PC-3 (cell line): Measurements from ENCODE around the gene TAMM41. TPM values are rescaled to one million over a fixed set of nuclear protein-coding genes. Genes with fewer than 3 reads are reported as not detected.
A peak's percentile ranks its signal among the peaks of the same experiment; 100 is the strongest.

Experiments used
- ATAC-seq: fragments of 200-7000 bp; cut with Tn5 transposase; 2 replicates; pipeline ENCODE4 v1.9.1; 2020; ENCODE audit warnings: mild to moderate bottlenecking, moderate library complexity
- BruUV-seq: library from RNA; stranded (reverse); fragments of 400-500 nt; replicated peaks from 2 replicates; lab custom pipeline; 2021; lab: Mats Ljungman, UMichigan
- CTCF ChIA-PET: fragments of 300-600 bp; sonication (Branson Sonifier 250); formaldehyde crosslinking; loops from one replicate; lab custom pipeline; 2022; ENCODE audit warnings: antibody characterized with exemption; lab: Charles Lee
- POLR2A ChIA-PET: fragments of 300-600 bp; sonication (Branson Sonifier 250); formaldehyde crosslinking; loops from one replicate; lab custom pipeline; 2022; ENCODE audit warnings: antibody characterized with exemption; ENCODE audit not compliant: unreplicated experiment; lab: Charles Lee
- DNase-seq: peaks from one replicate; pipeline ENCODE4 v3.0.0-alpha.2; 2015
- H2AFZ ChIP-seq: fragments of 300-600 bp; sonication (generic); 2 replicates; pipeline ENCODE4 v1.6.0; 2016; ENCODE audit warnings: antibody characterized with exemption, low read length
- H3F3A ChIP-seq: fragments of 300-600 bp; sonication (generic); one replicate; pipeline ENCODE4 v1.6.0; 2017; ENCODE audit warnings: antibody characterized with exemption, low read length, control low read depth, mild to moderate bottlenecking; ENCODE audit not compliant: unreplicated experiment
- H3K27ac ChIP-seq: fragments of 300-600 bp; sonication (generic); 2 replicates; pipeline ENCODE4 v1.5.1; 2016; ENCODE audit warnings: mild to moderate bottlenecking, low read length
- H3K27me3 ChIP-seq: fragments of 300-600 bp; sonication (generic); 2 replicates; pipeline ENCODE4 v1.6.1; 2016; ENCODE audit warnings: low read length, mixed read lengths
- H3K36me3 ChIP-seq: fragments of 300-600 bp; sonication (generic); 2 replicates; pipeline ENCODE4 v1.6.1; 2016; ENCODE audit warnings: low read depth, mixed run types, low read length, mixed read lengths
- H3K4me1 ChIP-seq: fragments of 300-600 bp; sonication (generic); 2 replicates; pipeline ENCODE4 v1.5.1; 2016; ENCODE audit warnings: low read length; ENCODE audit not compliant: insufficient read depth
- H3K4me2 ChIP-seq: fragments of 300-600 bp; sonication (generic); 2 replicates; pipeline ENCODE4 v1.6.0; 2016; ENCODE audit warnings: low read length
- H3K4me3 ChIP-seq: fragments of 300-600 bp; sonication (generic); 2 replicates; pipeline ENCODE4 v1.5.1; 2016; ENCODE audit warnings: mild to moderate bottlenecking, low read length, mixed read lengths
- H3K79me2 ChIP-seq: fragments of 300-600 bp; sonication (generic); 2 replicates; pipeline ENCODE4 v1.6.1; 2017; ENCODE audit warnings: low read length, mixed read lengths
- H3K9ac ChIP-seq: fragments of 300-600 bp; sonication (generic); 2 replicates; pipeline ENCODE4 v1.6.0; 2016; ENCODE audit warnings: mild to moderate bottlenecking, low read length
- H3K9me2 ChIP-seq: fragments of 300-600 bp; sonication (generic); replicated peaks from 2 replicates; pipeline ENCODE4 v1.6.1; 2016; ENCODE audit warnings: mixed run types, low read length, mixed read lengths
- H3K9me3 ChIP-seq: fragments of 300-600 bp; sonication (generic); 2 replicates; pipeline ENCODE4 v1.6.1; 2016; ENCODE audit warnings: low read length, mixed read lengths
- H4K20me1 ChIP-seq: fragments of 300-600 bp; sonication (generic); 2 replicates; pipeline ENCODE4 v1.6.1; 2016; ENCODE audit warnings: low read length, mixed read lengths
- EZH2 ChIP-seq: fragments of 300-600 bp; sonication (generic); IDR thresholded peaks from one replicate; pipeline ENCODE4 v1.6.1; 2017; ENCODE audit warnings: antibody characterized with exemption, mild to moderate bottlenecking, low read length; ENCODE audit not compliant: unreplicated experiment
- EZH2phosphoT487 ChIP-seq: fragments of 300-600 bp; sonication (generic); IDR thresholded peaks from 2 replicates; pipeline ENCODE4 v1.6.1; 2018; ENCODE audit warnings: mild to moderate bottlenecking, antibody characterized with exemption, low read length, borderline replicate concordance
- intact Hi-C: fragments of 100-400 bp; cut with micrococcal nuclease; formaldehyde crosslinking; loops from 2 replicates; pipeline ENCODE4 v1.9.0; 2023
- total RNA-seq: library from RNA; depleted of rRNA; stranded (reverse); fragments of >200 nt; gene quantifications from 2 replicates; pipeline ENCODE4 v1.2.3, GENCODE V29; 2014
- TF ChIP-seq, protein P1 (sequence below): fragments of 300-600 bp; sonication (generic); conservative IDR thresholded peaks from 2 replicates; pipeline ENCODE4 v1.5.1; 2017; ENCODE audit warnings: antibody characterized with exemption, low read depth, mild to moderate bottlenecking, low read length

Gene TAMM41
- total RNA-seq, 1 experiment from 2014 or later: 10.5 TPM

GRCh38 chr3:11768604-11769003 lies 78.1 kb downstream of the TAMM41 start:
- Histone ChIP-seq H3K36me3 (no peaks in the 10 kb centered on the region), H3K79me2 (no peaks in the 10 kb centered on the region), H3K9ac (no peak overlapping the region), H3K4me3 (no peak overlapping the region), H3K27ac (no peak overlapping the region), H4K20me1 (no peaks in the 10 kb centered on the region), H3K9me3 (no peaks in the 10 kb centered on the region), H3F3A (peaks cover 5% of the 10 kb centered on the region), H3K4me2 (no peak overlapping the region), H3K27me3 (no peaks in the 10 kb centered on the region), H3K4me1 (peaks cover 45% of the 10 kb centered on the region), H3K9me2 (no peaks in the 10 kb centered on the region), H2AFZ (no peak overlapping the region)
- no peak for ATAC-seq
- ChIA-PET POLR2A (no interaction called here), CTCF (interaction anchor here (0.7 kb wide), 1 partner anchor 274 kb away, joined by 3 read pairs; no protein-coding TSS in a partner anchor)
- intact Hi-C loops: no loop called here
- no TSS peak for BruUV-seq
- TF ChIP-seq, protein P1, sequence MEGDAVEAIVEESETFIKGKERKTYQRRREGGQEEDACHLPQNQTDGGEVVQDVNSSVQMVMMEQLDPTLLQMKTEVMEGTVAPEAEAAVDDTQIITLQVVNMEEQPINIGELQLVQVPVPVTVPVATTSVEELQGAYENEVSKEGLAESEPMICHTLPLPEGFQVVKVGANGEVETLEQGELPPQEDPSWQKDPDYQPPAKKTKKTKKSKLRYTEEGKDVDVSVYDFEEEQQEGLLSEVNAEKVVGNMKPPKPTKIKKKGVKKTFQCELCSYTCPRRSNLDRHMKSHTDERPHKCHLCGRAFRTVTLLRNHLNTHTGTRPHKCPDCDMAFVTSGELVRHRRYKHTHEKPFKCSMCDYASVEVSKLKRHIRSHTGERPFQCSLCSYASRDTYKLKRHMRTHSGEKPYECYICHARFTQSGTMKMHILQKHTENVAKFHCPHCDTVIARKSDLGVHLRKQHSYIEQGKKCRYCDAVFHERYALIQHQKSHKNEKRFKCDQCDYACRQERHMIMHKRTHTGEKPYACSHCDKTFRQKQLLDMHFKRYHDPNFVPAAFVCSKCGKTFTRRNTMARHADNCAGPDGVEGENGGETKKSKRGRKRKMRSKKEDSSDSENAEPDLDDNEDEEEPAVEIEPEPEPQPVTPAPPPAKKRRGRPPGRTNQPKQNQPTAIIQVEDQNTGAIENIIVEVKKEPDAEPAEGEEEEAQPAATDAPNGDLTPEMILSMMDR: no peak
- TF ChIP-seq EZH2: no peak
- no peak for DNase-seq

GRCh38 chr3:11764931-11765363 lies 81.7 kb downstream of the TAMM41 start:
- Histone ChIP-seq H3K79me2 (no peaks in the 10 kb centered on the region), H3K27ac (peak overlapping the region; percentile 63), H3K4me3 (peak overlapping the region; percentile 25; the same call in 1 of the 2 replicates), H3K4me1 (peaks cover 20% of the 10 kb centered on the region), H4K20me1 (no peaks in the 10 kb centered on the region), H3K4me2 (peak overlapping the region; percentile 56), H3F3A (no peaks in the 10 kb centered on the region), H3K9me3 (no peaks in the 10 kb centered on the region), H3K36me3 (no peaks in the 10 kb centered on the region), H3K9ac (no peak overlapping the region), H2AFZ (peak overlapping the region; percentile 14; the same call in 1 of the 2 replicates), H3K9me2 (no peaks in the 10 kb centered on the region), H3K27me3 (no peaks in the 10 kb centered on the region)
- ChIA-PET CTCF (interaction anchor here (0.6 kb wide), 1 partner anchor 45 kb away, joined by 3 read pairs; no protein-coding TSS in a partner anchor), POLR2A (interaction anchor here (0.5 kb wide), 1 partner anchor 1715 kb away, joined by 5 read pairs; the partner anchor contains the start of gene HDAC11)
- peak; percentile 90 for ATAC-seq
- no TSS peak for BruUV-seq
- intact Hi-C loops: loop anchor here (2.0 kb wide), 1 partner anchor 46 kb away; no protein-coding TSS in a partner anchor
- no peak for TF ChIP-seq EZH2phosphoT487
- TF ChIP-seq EZH2: no peak
- TF ChIP-seq, protein P1: no peak
- DNase-seq: peak; percentile 92

GRCh38 chr3:11759996-11760395 lies 86.7 kb downstream of the TAMM41 start:
- CTCF ChIA-PET: no interaction called here
- ATAC-seq: no peak
- Histone ChIP-seq H4K20me1 (no peaks in the 10 kb centered on the region), H3K4me2 (no peak overlapping the region), H3K4me3 (no peak overlapping the region), H2AFZ (no peak overlapping the region), H3K27ac (no peak overlapping the region), H3K4me1 (peaks cover 3% of the 10 kb centered on the region), H3K79me2 (no peaks in the 10 kb centered on the region), H3K9me2 (no peaks in the 10 kb centered on the region), H3F3A (no peaks in the 10 kb centered on the region), H3K36me3 (no peaks in the 10 kb centered on the region), H3K9ac (no peak overlapping the region), H3K27me3 (no peaks in the 10 kb centered on the region), H3K9me3 (no peaks in the 10 kb centered on the region)
- intact Hi-C loops: no loop called here
- DNase-seq: peak; percentile 21
- no TSS peak for BruUV-seq
- no peak for TF ChIP-seq EZH2
- TF ChIP-seq, protein P1: no peak
- TF ChIP-seq EZH2phosphoT487: no peak
- POLR2A ChIA-PET: no interaction called here
